ENCODE data around the gene PLCG2. TPM values are rescaled to one million over a fixed set of nuclear protein-coding genes. Genes with fewer than 3 reads are reported as not detected.

The PLCG2 gene
- total RNA-seq, 1 experiment from 2014 or later = 3.5 TPM

- Histone ChIP-seq H4K20me1 (ENCODE audit: low read length) (no peaks in the 10 kb centered on the region), H3K27me3 (ENCODE audit: low read length) (no peaks in the 10 kb centered on the region), H3K9me2 (replicated peaks; ENCODE audit: low read length) (no peaks in the 10 kb centered on the region), H3F3A (ENCODE audit: low read length, unreplicated experiment) (no peaks in the 10 kb centered on the region), H3K27ac (ENCODE audit: low read length) (no peak overlapping the region), H3K9me3 (ENCODE audit: low read length) (no peaks in the 10 kb centered on the region), H3K36me3 (ENCODE audit: low read depth, low read length) (no peaks in the 10 kb centered on the region), H3K9ac (ENCODE audit: low read length) (no peak overlapping the region), H2AFZ (ENCODE audit: low read length) (peak overlapping the region; percentile 57), H3K4me3 (ENCODE audit: low read length) (peak overlapping the region; percentile 54; the same call in 1 of the 2 replicates), H3K4me1 (ENCODE audit: insufficient read depth, low read length) (peaks cover 5% of the 10 kb centered on the region; the same call in 1 of the 2 replicates), H3K79me2 (ENCODE audit: low read length) (no peaks in the 10 kb centered on the region), H3K4me2 (ENCODE audit: low read length) (peak overlapping the region; percentile 77)
- ChIA-PET CTCF (no interaction called here), POLR2A (ENCODE audit: unreplicated experiment) (no interaction called here)
- intact Hi-C loops (cut with micrococcal nuclease) = loop anchor here (1.0 to 5.0 kb wide), 3 partner anchors 476 to 701 kb away; partner anchors contain the start of gene ATMIN
- ATAC-seq (peak; percentile 96), DNase-seq (peak; percentile 86)
- peak; percentile 78 for TF ChIP-seq CTCF (conservative IDR thresholded peaks at IDR 0.05; ENCODE audit: low read depth, low read length)
- TF ChIP-seq EZH2phosphoT487 (IDR thresholded peaks at IDR 0.05; ENCODE audit: borderline replicate concordance, low read length) = no peak
- BruUV-seq (replicated peaks) = no TSS peak
These were observed 41.1 kb upstream of the PLCG2 start for GRCh38 chr16:81737885-81738536.

- no peak overlapping the region for H2AFZ ChIP-seq (ENCODE audit: low read length)
- no peaks in the 10 kb centered on the region for H3F3A ChIP-seq (ENCODE audit: low read length, unreplicated experiment)
- no peak overlapping the region for H3K27ac ChIP-seq (ENCODE audit: low read length)
- no peak overlapping the region for H3K4me2 ChIP-seq (ENCODE audit: low read length)
- CTCF ChIA-PET = no interaction called here
- H3K79me2 ChIP-seq (ENCODE audit: low read length) = no peaks in the 10 kb centered on the region
- no peaks in the 10 kb centered on the region for H3K27me3 ChIP-seq (ENCODE audit: low read length)
- intact Hi-C loops (cut with micrococcal nuclease) = loop anchor here (1.0 to 5.0 kb wide), 3 partner anchors 477 to 702 kb away; partner anchors contain the start of gene ATMIN
- H3K4me3 ChIP-seq (ENCODE audit: low read length) = no peak overlapping the region
- H3K36me3 ChIP-seq (ENCODE audit: low read depth, low read length) = no peaks in the 10 kb centered on the region
- TF ChIP-seq EZH2phosphoT487 (IDR thresholded peaks at IDR 0.05; ENCODE audit: borderline replicate concordance, low read length) (no peak), EZH2 (IDR thresholded peaks at IDR 0.05; ENCODE audit: low read length, unreplicated experiment) (no peak), CTCF (conservative IDR thresholded peaks at IDR 0.05; ENCODE audit: low read depth, low read length) (no peak)
- no peak overlapping the region for H3K9ac ChIP-seq (ENCODE audit: low read length)
- H3K9me3 ChIP-seq (ENCODE audit: low read length) = no peaks in the 10 kb centered on the region
- DNase-seq (no peak), ATAC-seq (no peak)
- BruUV-seq (replicated peaks) = no TSS peak
- POLR2A ChIA-PET (ENCODE audit: unreplicated experiment) = no interaction called here
- no peaks in the 10 kb centered on the region for H4K20me1 ChIP-seq (ENCODE audit: low read length)
- no peaks in the 10 kb centered on the region for H3K9me2 ChIP-seq (replicated peaks; ENCODE audit: low read length)
- H3K4me1 ChIP-seq (ENCODE audit: insufficient read depth, low read length) = peaks cover 5% of the 10 kb centered on the region; the same call in 1 of the 2 replicates
These were observed 40.2 kb upstream of the PLCG2 start for GRCh38 chr16:81738783-81739496.

- ATAC-seq (no peak), DNase-seq (no peak)
- no peaks in the 10 kb centered on the region for H4K20me1 ChIP-seq (ENCODE audit: low read length)
- ChIA-PET POLR2A (ENCODE audit: unreplicated experiment) (no interaction called here), CTCF (no interaction called here)
- no peak overlapping the region for H3K9ac ChIP-seq (ENCODE audit: low read length)
- H3K4me2 ChIP-seq (ENCODE audit: low read length) = no peak overlapping the region
- no peaks in the 10 kb centered on the region for H3K27me3 ChIP-seq (ENCODE audit: low read length)
- TF ChIP-seq EZH2phosphoT487 (IDR thresholded peaks at IDR 0.05; ENCODE audit: borderline replicate concordance, low read length) = no peak
- no peak for TF ChIP-seq CTCF (conservative IDR thresholded peaks at IDR 0.05; ENCODE audit: low read depth, low read length)
- no peak for TF ChIP-seq EZH2 (IDR thresholded peaks at IDR 0.05; ENCODE audit: low read length, unreplicated experiment)
- no TSS peak for BruUV-seq (replicated peaks)
- H3K36me3 ChIP-seq (ENCODE audit: low read depth, low read length) = no peaks in the 10 kb centered on the region
- H3K79me2 ChIP-seq (ENCODE audit: low read length) = no peaks in the 10 kb centered on the region
- H3K4me3 ChIP-seq (ENCODE audit: low read length) = no peak overlapping the region
- no peaks in the 10 kb centered on the region for H3K9me2 ChIP-seq (replicated peaks; ENCODE audit: low read length)
- H3K27ac ChIP-seq (ENCODE audit: low read length) = no peak overlapping the region
- intact Hi-C loops (cut with micrococcal nuclease) = loop anchor here (5.0 kb wide), 2 partner anchors 477 to 702 kb away; partner anchors contain the start of gene ATMIN
- no peaks in the 10 kb centered on the region for H3K9me3 ChIP-seq (ENCODE audit: low read length)
- H3F3A ChIP-seq (ENCODE audit: low read length, unreplicated experiment) = no peaks in the 10 kb centered on the region
- no peak overlapping the region for H2AFZ ChIP-seq (ENCODE audit: low read length)
- H3K4me1 ChIP-seq (ENCODE audit: insufficient read depth, low read length) = peaks cover 5% of the 10 kb centered on the region; the same call in 1 of the 2 replicates
These were observed 39.6 kb upstream of the PLCG2 start for GRCh38 chr16:81739503-81739902.
